ENCODE measurements around the gene ADAMTSL2.

The ADAMTSL2 gene

DNA sequence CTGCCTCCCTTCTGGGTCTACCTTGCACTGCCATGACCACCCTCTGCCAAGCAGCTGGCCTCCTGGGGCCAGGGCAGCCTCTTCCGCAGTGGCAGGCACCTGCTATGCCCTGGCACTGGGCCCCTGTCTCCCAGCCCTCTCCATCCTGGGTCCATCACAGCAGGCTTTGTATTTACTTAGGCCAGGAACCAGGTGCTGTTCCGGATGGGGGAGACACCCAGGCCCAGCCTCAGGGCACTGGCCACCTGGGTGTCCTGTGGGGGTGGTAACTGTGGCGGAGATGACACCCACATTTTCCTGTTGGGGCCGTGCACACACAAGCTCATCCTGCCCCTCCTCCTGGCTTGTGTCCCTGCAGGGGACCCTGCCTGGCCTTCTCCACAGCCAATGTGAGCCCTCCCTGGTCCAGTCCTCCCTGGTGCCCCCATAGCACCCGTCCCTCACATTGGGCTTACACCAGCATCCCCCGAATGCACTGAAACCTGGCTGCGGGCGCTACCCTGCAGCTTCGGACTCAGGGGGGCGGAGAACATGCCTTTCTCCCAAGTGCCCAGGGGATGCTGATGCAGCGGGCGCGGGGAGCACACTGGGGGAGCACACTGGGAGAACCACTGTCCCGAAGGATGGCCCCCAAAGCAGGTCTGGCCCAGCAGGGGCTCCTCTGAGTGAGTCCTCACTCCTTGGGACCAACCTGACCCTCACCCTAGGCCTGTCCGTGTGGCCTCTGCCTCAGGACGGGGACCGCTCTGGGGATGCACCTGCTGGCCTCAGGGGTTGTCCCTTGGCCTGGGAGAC lies 56.8 kb downstream of the ADAMTSL2 start:
- no peak for DNase-seq

GRCh38 chr9:133591985-133592384 lies 57.5 kb downstream of the ADAMTSL2 start:
- no peak for DNase-seq

GRCh38 chr9:133592731-133593409 lies 58.4 kb downstream of the ADAMTSL2 start:
- no peak for DNase-seq

GRCh38 chr9:133593587-133594253 lies 59.2 kb downstream of the ADAMTSL2 start:
- DNase-seq, result no peak

- no peak for DNase-seq
Measured at GRCh38 chr9:133594310-133594709, 59.8 kb downstream of the ADAMTSL2 start.

GRCh38 chr9:133595910-133596309 lies 61.4 kb downstream of the ADAMTSL2 start:
- no peak for DNase-seq

GRCh38 chr9:133597316-133597957 lies 62.9 kb downstream of the ADAMTSL2 start:
- DNase-seq, result no peak

DNA sequence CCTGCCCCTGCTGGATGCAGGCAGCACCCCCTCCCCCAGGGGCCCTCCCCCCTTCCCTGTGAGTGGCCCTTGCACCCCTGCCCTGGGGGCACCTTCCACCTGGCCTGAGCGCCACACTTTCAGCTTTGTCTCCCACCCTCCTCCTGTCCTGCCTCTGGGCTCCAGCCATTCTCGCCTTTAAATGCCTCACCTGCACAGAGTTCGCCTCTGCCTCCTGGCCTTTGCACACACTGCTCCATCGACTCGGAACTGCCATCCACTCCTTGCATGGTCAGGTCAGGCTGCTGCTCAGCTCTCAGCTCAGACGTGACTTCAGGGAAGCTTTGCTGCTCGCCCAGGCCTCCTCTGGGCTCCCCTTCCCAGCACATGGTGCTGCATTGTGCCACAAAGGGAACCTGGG lies 64.5 kb downstream of the ADAMTSL2 start:
- DNase-seq, result no peak

- no peak for DNase-seq
Measured at GRCh38 chr9:133599470-133600173, 65.1 kb downstream of the ADAMTSL2 start.

DNA sequence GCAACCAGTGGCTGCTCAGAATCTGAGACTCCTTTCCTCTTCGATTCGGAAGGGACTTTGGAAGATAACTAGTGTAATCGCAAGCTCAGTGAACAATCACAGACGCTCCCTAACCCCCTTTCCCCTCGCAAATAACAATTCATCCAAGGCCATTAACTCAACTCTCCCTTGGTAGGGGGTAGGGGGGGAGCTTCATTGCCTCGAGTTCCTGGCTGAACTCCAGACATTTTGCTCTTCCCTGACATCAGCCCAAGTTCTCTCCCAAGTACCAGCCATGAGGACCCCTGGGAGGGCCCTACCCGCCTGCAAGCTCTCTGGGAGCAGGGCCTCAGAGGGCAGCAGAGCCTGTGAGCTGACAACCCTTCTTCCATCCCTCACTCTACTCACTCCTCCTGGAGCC lies 66.2 kb downstream of the ADAMTSL2 start:
- DNase-seq, result no peak

GRCh38 chr9:133601746-133602145 lies 67.2 kb downstream of the ADAMTSL2 start:
- no peak for DNase-seq

DNA sequence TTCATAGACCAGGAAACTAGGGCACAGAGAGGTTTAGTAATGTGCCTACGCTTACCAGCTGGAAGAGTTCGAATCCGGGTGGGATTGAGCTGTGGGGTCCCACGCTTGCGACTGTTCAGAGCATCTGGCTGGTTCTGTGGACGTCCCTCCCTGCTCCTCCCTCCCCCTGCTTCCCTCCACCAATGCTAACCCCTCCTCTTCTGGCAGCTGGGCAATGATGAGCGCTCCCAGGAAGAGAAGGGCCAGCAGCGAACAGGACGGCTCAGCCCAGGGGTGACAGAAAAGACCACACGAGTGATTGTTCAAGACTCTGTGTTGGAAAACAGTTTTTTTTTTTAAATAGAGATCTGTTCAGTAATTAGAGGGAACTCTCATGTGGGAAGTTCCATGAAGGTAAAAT lies 67.8 kb downstream of the ADAMTSL2 start:
- DNase-seq, result no peak

DNA sequence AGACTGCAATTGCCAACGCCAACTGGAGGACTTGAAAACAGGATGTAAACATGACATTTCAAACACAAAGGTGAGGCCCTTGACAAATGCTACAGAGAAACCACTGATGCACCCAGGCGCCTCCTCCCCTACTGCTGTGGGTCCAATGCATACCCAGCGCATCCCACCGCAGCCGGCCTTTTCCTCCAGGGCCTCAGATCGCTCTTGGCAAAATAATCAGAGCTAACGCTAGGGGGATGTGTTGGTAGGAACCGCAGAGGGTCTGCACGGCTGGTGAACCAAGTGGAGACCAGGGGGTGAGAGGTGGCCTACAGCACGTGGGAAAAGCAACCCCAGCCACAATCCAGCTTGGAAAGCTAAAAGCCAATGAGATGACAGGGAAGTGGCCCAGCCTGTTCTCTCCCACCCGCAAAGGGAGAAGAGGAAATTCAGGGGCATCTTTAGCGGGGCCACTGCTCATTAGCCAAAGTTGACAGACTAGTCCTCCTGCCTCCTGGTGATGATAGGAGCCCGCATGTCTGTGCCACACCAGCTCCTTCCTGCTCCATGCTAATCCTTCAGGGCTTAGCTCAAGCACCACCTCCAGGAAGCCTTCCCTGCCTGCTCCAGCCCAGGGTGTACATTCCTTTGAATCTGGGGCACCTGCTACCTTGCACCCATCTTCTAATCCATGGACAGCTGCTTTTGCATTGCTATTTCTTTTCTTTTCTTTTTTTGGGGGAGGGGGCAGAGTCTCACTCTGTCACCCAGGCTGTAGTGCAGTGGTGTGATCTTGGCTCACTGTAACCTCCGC lies 68.8 kb downstream of the ADAMTSL2 start:
- no peak for DNase-seq

DNA sequence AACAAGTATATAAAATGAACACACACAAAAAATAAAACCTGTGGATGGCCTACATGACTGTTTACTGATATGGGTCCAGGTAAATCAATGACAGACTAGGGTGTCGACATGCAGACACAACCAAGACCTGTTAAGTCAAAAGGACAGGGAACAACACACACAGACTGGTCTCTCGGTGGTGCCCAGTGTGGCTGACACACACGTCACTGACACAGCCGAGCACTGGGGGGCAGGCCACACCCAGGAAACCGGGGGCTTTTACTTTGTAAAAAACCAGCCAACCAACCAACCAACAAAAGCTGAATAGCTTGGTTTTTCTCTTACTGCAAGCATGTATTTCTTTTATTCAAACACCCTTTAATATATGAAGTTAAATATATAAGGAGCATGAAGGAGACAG lies 69.7 kb downstream of the ADAMTSL2 start:
- DNase-seq, result no peak

DNA sequence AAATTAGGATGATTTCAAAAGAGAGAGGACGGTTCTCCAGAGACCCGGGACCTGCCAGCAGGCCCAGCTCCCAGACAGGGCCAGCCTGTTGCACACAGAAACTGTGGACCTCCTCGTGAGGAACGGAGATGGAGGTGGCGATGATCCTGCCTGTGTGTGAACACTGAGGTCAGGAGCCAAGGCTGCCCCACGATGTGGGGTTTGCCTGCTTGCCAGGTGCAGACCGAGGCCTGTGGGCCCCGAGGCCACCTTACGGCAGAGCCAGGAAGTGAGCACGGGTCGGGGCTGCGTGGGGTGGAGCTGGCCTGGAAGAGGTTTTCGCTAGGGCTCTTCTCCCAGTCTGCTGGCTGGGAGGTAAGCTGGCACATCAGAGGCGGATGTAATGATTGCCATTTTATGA lies 70.4 kb downstream of the ADAMTSL2 start:
- no peak for DNase-seq

- no peak for DNase-seq
Measured at GRCh38 chr9:133605446-133605845, 70.9 kb downstream of the ADAMTSL2 start.

DNA sequence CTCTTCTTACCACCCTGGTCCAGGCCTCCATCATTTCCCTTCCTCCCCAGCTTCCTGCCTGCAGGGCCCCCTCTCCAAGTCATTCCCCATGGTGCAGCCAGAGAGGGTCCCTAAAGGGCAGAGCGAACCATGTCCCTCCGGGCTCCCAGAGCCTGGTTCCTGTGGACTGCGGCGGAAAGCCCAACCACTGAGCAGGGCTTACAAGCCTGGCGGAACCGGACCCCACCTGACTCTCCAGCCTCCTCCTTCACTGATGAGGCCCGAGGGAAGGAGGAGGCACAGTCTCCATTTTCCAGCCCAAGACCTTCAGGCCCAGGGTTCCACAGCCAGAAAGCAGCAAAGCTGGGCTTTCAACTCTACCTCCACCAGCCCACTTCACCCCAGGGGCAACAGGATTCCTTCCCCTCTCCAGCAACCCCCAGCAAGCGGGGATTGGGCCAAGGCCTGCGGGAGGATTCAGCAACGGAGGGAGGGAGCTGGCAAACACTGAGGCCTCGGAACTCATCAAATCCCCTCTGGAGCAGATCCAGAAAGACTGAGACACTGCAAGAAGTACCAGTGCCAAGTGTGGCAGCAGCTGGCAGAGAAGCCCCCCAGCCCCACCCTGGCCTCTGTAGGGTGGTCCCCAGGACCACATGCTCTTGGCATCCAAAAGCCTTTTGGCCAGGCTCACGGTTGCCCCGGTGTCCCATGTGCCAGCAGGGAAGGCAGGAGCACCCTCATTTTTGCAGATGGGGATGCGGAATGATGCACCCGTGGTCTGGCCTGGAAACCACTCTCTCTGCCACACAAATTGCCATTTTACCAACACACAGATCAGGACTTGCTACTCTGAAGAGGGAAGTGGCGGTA lies 71.6 kb downstream of the ADAMTSL2 start:
- no peak for DNase-seq

- no peak for DNase-seq
Measured at GRCh38 chr9:133606708-133607025, 72.2 kb downstream of the ADAMTSL2 start.

GRCh38 chr9:133607381-133607780 lies 72.9 kb downstream of the ADAMTSL2 start:
- no peak for DNase-seq

DNA sequence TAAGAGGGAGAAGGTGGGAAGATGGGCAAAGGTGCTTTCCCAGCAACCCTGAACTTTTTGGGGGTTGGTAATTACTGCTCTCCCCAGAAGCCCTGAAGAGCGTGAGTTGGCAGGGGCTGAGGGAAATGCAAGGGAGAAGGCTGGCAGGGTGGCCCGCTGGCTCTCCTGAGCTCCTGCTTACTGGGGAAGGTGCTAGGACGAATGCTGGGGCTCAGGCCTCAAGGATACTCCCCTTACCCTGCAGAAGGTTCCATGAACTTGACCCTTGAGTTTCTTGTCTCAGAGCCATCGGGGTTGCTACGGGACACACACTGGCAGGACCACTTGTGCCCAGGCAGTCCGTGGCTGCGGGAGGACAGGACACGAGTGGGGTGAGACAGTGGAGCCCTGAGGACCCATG lies 73.5 kb downstream of the ADAMTSL2 start:
- no peak for DNase-seq

DNA sequence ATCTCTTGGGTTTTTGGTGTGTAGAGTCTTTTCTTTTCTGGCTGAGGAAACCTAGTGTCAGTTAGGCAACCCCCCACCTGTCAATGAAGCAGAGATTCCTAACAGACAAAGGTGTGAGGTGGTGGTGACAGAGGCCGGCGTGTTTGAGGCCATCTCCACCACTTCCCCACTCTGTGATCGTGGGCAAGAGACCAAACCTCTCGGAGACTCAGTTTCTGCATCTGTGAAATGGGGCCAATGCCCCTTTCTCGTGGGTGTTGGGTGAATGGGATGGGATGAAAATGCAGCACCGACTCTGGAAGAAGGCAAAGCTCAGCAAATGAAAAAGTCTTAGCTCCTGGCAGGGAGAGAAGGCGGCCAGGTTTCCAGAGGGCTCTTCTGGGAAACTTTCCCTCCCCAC lies 73.9 kb downstream of the ADAMTSL2 start:
- DNase-seq, result no peak

Data from NCI-H1048 (cell line).